ENCODE measurements around the gene CBX8.

DNA sequence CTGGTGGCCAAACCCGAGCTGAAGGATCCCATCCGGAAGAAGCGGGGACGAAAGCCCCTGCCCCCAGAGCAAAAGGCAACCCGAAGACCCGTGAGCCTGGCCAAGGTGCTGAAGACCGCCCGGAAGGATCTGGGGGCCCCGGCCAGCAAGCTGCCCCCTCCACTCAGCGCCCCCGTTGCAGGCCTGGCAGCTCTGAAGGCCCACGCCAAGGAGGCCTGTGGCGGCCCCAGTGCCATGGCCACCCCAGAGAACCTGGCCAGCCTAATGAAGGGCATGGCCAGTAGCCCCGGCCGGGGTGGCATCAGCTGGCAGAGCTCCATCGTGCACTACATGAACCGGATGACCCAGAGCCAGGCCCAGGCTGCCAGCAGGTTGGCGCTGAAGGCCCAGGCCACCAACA is 13.0 kb downstream of the CBX8 start:
- TF ChIP-seq CTCF (IDR thresholded peaks at IDR 0.05), result no peak
- no peak for TF ChIP-seq POLR2AphosphoS5 (IDR thresholded peaks at IDR 0.05)

All from prostate gland (tissue), 2 donors.